ENCODE results near the gene KDSR.
"Not testable (repeated sequence)": the region's sequence is repeated elsewhere in the genome, so short reads cannot be mapped to it uniquely, and the experiment has no call there.

The KDSR gene

DNA sequence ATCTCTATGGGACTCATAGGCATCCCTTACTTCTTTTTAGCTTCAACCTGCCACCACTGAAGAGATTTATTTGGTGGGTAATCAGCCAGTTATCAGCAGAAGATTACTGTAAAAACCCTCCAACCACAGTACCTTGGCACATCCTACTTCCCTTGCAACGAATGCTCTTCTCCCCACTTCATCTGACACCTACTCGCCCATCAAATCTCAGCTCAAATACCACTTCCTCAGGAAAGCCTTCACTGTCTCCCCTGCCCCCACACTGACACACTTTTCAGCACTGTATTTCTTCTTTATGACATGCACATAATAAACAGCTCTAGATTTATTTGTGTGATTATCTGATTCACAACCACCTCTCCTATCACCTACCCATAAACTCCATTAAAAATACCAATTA is 3.1 kb downstream of the KDSR start:
- DNase-seq, result no peak

- not testable (repeated sequence) for DNase-seq
These were observed 3.6 kb downstream of the KDSR start for GRCh38 chr18:63363420-63363819.

- DNase-seq, result no peak
These were observed 10.6 kb downstream of the KDSR start for GRCh38 chr18:63356272-63356896.

DNA sequence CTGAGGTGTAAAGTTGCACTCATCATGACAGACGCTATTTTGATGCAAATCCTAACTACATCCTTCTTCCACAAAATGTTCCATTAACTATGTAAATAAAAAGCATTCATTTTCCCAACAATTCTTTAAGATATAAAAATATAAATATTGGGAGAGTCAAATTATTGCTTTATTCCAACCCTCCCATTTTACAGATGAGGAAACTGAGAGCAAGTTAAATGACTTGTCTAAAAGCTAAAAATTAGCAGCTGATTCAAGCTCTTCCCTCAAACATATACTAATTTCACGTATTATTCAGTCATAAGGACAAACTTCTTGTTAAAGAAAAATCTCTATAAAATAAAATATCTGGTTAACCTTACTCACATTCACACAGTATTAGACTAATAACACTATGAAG is 16.8 kb downstream of the KDSR start:
- DNase-seq, result no peak

DNA sequence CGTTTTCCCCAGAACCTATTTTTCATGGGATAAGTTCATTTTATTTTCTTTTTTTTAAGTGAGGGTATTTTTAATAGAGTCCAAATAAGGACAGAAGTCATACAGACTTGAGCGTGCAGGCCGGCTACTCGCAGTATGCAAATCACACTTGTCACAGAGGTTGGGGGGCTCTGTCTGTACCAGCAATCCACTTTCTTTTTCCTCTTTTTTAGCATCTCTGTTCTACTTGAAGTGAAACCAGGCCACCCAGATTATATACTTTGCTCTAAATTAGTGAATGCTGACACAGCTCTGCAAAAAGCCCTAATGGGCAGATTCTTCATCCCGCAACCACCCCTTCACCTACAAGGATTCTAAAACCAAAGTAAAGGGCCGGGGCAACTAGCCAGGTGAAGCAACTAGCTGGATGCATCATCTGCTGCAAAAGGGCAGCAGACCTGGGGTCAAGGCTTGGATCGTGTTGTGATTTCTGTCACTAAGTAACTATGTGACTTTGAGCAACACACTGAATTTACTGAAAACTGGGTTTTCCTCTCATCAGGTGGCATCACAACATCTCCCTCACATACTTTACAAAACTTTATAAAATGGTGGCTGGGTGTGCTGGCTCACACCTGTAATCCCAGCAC is 18.4 kb downstream of the KDSR start:
- DNase-seq, result no peak

DNA sequence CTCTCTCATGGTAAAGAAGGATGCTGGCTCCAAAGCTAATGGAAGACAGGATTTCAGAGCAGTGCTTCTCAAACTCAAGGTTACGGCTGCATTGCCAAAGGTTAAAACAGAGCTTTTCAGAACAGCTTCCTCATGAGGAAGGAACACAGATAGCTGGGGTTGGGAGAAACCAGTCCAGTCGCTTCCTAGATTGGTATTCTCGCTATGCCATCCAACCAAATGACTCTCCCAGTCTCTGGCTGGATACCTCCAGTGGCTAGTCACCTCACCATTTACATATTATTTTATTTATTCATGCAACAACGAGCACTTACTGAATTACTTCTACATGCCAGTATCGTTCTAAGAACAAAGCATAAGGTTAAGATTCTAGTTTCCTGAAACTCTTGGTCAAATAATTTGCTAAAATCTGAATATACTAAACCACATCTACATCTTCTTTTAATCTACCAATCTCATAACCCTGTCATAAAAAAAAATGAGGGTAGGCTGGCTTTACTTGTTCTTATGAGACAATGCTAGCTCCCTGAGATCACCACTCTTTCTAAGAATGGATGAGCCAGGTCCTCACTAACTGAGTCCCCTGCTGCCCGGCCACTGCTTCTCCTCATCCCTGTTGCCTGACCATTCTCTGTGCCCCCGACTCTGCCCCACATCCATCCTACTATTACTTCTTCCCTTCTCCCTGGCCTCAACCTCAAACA is 20.4 kb downstream of the KDSR start:
- DNase-seq, result no peak

GRCh38 chr18:63346031-63346430 is 21.0 kb downstream of the KDSR start:
- DNase-seq, result no peak

DNA sequence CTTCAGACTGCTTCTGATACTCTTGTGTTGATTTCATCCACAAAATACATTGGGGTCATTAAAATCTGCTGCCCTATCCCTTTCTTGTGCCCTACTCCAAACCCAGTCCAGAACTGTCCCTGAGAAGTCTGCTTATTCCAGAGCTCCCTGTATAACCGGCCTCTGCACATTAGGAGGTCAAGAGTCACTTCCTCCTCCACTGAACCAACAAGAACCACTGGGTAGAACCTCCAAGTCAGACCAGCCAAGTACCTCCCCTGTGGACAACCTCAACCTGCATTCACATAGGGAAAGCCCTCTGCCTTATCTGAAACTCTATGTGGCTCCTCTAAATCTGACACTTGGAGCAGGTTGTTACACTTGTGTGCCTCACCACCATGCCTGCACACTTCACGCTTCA is 22.1 kb downstream of the KDSR start:
- DNase-seq, result no peak

DNA sequence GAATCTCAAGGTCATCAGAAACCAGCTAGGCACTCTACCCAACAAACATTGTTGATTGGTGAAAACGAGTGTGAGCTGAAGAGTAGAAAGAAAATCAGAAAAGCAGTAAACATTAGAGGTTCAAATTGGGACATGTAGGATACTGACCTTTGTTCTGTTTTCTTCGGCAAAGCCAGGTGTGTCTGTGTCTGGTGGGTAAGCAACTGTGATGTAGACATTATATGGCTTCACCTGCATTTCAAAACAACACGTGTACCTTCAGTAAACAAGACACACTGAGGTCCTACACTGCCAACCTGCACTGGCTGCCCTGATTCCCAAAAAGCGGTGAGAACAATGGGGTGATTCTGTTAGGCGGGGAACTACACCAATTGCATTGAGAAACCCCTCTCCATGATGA is 22.7 kb downstream of the KDSR start:
- no peak for DNase-seq

DNA sequence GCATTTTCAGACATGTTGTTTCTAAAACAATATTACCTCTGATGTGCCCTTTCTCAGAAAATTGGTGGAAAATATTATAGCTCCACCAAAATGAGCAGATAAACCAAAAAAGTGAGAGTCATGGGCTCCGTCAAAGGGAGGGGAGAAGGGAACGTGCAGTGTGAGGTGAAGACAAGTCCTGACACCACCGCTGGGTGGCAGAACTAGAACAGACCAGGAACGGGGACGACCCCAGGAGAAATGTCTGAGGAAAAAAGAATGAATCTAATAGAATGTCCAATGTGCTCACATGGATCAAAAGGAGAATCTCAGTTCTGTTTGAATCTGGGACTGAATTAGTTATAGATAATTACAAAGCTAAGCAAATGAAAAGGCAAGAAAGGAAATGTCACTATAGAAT is 24.8 kb downstream of the KDSR start:
- peak; percentile 34 for DNase-seq

GRCh38 chr18:63339920-63340484 is 27.0 kb downstream of the KDSR start:
- peak; percentile 62 for DNase-seq

GRCh38 chr18:63336366-63337099 is 30.5 kb downstream of the KDSR start:
- DNase-seq, result no peak

- DNase-seq, result no peak
These were observed 35.9 kb downstream of the KDSR start for GRCh38 chr18:63331105-63331504.

DNA sequence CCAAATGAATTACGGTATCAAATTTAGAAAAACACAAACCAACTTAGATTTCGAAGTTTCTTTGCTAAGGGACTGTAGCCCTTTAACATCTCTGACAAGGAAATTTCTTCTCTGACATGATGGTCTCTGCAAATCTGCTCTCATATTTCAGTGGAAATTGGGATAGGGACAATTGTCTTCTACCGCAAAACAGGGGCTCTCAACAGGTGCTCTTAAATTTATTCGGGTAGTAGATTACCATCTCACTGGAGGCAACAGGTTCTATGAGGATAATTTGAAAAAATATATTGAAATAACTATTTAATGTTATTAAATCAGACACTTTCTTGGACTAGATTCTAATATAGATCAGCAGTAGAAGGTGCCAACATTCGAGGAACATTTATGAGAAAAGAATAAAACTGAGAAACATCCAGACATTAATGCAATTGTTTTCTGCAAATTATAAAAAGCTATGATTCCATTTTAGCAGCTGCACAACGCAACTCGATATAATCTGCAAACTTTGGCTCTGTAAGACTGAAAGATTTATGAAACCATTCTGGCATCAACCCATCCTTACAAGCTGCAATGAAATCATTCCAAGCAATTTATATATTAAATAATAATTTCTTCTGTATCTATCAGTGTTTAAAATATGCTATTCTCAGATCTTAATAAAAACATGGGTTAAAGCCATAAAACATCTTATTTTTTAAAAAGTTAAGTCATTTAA is 37.4 kb downstream of the KDSR start:
- no peak for DNase-seq

DNA sequence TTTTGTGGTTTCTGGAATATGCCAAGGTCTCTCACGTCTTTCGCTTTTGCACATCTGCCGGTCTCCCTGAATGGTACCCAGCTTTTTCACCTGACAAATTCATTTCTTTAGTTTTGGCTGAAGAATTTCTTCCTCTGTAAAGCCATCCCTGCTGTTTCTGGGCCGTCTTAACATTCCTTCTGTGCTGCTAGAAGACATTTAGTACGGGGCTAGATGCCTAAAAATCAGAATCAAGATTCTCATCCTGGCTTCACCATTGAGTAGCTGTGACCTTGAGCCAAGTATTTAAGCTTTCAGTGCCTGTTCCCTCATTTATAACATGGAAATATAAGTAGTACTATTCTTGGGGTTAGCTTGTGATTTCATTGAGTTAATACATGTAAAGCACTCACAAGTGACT is 41.0 kb downstream of the KDSR start:
- DNase-seq, result no peak

DNA sequence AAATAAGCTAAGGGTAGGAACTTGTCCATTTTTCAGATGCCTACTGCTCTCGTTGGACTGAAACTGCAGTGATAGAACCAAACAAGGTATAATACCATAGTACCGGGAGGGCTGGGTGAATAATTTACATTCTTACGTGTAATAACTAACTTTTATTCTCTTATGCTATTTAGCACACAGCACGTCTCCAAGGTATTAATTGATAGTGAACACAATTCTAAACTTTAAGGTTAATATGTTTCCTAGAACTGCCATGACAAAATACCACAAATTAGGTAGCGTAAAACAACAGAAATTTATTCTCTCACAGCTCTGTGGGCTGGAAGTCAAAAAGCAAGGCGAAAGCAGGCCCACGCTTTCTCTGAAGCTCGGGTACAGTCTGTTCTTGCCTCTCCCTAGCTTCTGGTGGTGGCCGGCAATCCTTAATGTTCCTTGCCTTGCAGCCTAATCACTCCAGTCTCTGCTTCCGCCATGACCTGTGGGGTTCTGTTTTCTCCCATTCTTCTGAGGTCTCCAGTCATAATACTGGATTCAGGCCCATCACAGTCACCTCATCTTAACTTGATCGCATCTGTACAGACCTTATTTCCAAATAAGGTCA is 41.8 kb downstream of the KDSR start:
- no peak for DNase-seq

GRCh38 chr18:63322908-63323634 is 43.9 kb downstream of the KDSR start:
- peak; percentile 64 for DNase-seq

DNA sequence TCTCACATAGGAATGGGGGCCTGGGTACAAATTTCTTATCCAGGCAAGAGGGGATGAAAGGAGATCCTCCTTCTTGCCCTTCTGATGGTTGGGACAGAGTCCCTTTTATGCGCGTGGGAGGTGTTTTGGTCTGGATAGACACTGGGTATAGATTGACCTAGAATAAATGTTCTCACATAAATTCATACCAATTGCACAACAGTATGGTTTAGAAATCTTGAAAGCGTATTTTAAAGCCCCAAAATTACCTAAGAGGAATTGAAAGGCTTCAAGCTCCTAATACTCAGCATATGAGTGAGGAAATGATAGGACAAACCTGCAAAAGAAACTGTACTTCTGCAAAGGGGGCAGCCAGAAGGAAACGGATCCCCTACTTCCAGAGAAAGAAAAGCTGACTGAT is 44.8 kb downstream of the KDSR start:
- DNase-seq, result no peak

DNA sequence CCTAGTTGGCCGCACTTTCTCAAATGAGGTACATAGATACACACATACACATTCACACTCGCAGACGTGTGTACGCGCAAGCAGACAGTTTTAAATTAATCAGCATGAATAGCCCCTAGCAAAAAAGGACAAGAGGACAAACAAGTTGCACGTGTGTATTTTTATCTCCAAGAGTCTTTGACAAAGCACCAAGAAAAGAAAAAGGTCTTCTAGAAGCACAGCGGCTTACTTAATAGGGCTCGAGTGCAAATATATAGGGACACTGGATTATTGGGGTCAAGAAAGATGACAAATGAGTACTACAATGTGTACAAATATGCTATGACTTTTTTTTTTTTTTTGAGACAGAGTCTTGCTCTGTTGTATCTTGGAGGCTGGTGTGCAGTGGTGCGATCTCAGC is 45.7 kb downstream of the KDSR start:
- DNase-seq, result no peak

- no peak for DNase-seq
These were observed 46.1 kb downstream of the KDSR start for GRCh38 chr18:63320975-63321265.

GRCh38 chr18:63320123-63320974 is 46.7 kb downstream of the KDSR start:
- peak; percentile 84 for DNase-seq

Measured in stimulated activated CD8-positive, alpha-beta memory T cell treated with anti-CD3 and anti-CD28 coated beads, Interleukin-4, amount 100 ng/mL, for 48 hours (primary cell).